Stimulated activated CD8-positive, alpha-beta memory T cell treated with anti-CD3 and anti-CD28 coated beads, Interleukin-4, amount 100 ng/mL, for 24 hours (primary cell): ENCODE results near the gene GET4.

Experiments
- DNase-seq: peaks from one replicate; pipeline ENCODE4 v3.0.0-alpha.2; 2020; ENCODE audit warnings: low read depth

Gene GET4

GRCh38 chr7:900331-901040, 24.1 kb downstream of the GET4 start:
- DNase-seq, result no peak

GRCh38 chr7:901041-901387, 24.7 kb downstream of the GET4 start:
- no peak for DNase-seq

- DNase-seq, result peak; percentile 44
Measured at GRCh38 chr7:901388-902154, 25.2 kb downstream of the GET4 start.

GRCh38 chr7:902996-903395, 26.6 kb downstream of the GET4 start:
- DNase-seq, result no peak

GRCh38 chr7:903921-904755, 27.8 kb downstream of the GET4 start:
- DNase-seq, result no peak

- DNase-seq, result no peak
Measured at GRCh38 chr7:904847-905246, 28.5 kb downstream of the GET4 start.

GRCh38 chr7:906776-907157, 30.4 kb downstream of the GET4 start:
- no peak for DNase-seq

GRCh38 chr7:907158-907980, 31.0 kb downstream of the GET4 start:
- no peak for DNase-seq

- DNase-seq, result no peak
Measured at GRCh38 chr7:908159-908581, 31.8 kb downstream of the GET4 start.

- DNase-seq, result peak; percentile 75
Measured at GRCh38 chr7:908591-909357, 32.4 kb downstream of the GET4 start.

- DNase-seq, result no peak
Measured at GRCh38 chr7:909358-910329, 33.3 kb downstream of the GET4 start.

GRCh38 chr7:910441-910861, 34.1 kb downstream of the GET4 start:
- DNase-seq, result no peak

- DNase-seq, result no peak
Measured at GRCh38 chr7:910931-911431, 34.6 kb downstream of the GET4 start.

GRCh38 chr7:911791-912480, 35.6 kb downstream of the GET4 start:
- no peak for DNase-seq

GRCh38 chr7:913736-914520, 37.6 kb downstream of the GET4 start:
- DNase-seq, result no peak

GRCh38 chr7:914521-915194, 38.3 kb downstream of the GET4 start:
- DNase-seq, result no peak

- DNase-seq, result no peak
Measured at GRCh38 chr7:915291-916218, 39.2 kb downstream of the GET4 start.
